ENCODE results near the gene OR2H1. TPM values are rescaled to one million over a fixed set of nuclear protein-coding genes. Genes with fewer than 3 reads are reported as not detected.

Gene OR2H1
- total RNA-seq, 1 donor from 2014 or later: not detected

DNA sequence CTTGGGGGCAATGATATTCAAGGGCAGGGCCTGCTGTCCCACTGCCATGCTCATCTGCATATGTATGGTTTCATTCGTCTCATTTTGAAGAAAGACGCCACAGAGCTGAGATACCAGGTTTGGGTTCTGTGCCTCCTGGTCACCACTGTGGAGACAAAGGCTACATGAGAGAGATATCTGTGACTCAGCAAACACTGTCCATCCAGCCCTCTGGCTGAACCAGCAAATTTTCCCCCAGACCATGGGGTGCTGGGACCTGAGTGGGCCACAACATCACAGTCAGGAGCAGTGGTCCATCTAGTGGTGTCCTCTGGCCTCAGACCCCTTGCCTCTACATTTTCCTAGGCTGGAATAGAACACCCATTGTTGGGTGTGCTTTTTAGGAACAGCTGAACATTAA is 30.7 kb downstream of the OR2H1 start, which contains the start of gene MAS1L:
MAS1L (minus strand) TSS at position 297 of the 400 bp plus-strand sequence; CDS start at position 243, 54 bp downstream.
- Histone ChIP-seq H3K4me2 (no peak within 1 kb of the TSS), H3K27me3 (no peaks in the 10 kb centered on the region), H2AFZ (replicated peaks) (no peak within 1 kb of the TSS), H3K4me1 (no peaks in the 10 kb centered on the region), H3K9ac (no peak within 1 kb of the TSS), H3K9me3 (ENCODE audit: low read depth) (no peaks in the 10 kb centered on the region), H3K79me2 (ENCODE audit: low read depth) (no peaks in the 10 kb centered on the region), H3K27ac (no peak within 1 kb of the TSS), H3K4me3 (no peak within 1 kb of the TSS), H4K20me1 (ENCODE audit: low read depth) (no peaks in the 10 kb centered on the region), H3F3A (ENCODE audit: low read depth) (no peaks in the 10 kb centered on the region), H3K36me3 (no peaks in the 10 kb centered on the region)
- H3K36me3 Mint-ChIP-seq: no peaks in the 10 kb centered on the region
- H3K4me3 Mint-ChIP-seq: no peak within 1 kb of the TSS
- DNase-seq (ENCODE audit: low spot score): no peak
- no peaks in the 10 kb centered on the region for H3K27me3 Mint-ChIP-seq (ENCODE audit: insufficient read depth, low read depth)
- no peak within 1 kb of the TSS for H3K27ac Mint-ChIP-seq
- no peaks in the 10 kb centered on the region for H3K4me1 Mint-ChIP-seq
- TF ChIP-seq, protein P1, sequence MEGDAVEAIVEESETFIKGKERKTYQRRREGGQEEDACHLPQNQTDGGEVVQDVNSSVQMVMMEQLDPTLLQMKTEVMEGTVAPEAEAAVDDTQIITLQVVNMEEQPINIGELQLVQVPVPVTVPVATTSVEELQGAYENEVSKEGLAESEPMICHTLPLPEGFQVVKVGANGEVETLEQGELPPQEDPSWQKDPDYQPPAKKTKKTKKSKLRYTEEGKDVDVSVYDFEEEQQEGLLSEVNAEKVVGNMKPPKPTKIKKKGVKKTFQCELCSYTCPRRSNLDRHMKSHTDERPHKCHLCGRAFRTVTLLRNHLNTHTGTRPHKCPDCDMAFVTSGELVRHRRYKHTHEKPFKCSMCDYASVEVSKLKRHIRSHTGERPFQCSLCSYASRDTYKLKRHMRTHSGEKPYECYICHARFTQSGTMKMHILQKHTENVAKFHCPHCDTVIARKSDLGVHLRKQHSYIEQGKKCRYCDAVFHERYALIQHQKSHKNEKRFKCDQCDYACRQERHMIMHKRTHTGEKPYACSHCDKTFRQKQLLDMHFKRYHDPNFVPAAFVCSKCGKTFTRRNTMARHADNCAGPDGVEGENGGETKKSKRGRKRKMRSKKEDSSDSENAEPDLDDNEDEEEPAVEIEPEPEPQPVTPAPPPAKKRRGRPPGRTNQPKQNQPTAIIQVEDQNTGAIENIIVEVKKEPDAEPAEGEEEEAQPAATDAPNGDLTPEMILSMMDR (IDR thresholded peaks at IDR 0.05): no peak
- H3K9me3 Mint-ChIP-seq: no peaks in the 10 kb centered on the region

DNA sequence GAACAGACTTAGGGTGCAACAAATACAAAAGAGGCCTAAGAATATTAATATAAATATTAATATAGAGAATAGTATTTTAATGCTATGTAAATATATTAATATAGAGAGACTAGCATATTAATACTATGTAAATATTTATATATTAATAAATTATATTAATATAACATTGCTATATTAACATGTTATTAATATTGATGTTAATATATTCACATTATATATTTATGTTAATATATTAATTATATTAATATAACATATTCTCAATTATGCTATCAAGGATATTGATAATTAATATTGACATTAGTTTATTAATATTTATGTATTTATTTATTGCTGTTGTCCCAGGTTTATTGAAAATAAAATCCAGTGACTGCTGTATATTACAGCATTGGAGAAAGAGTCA is 31.9 kb downstream of the OR2H1 start:
- H3K9me3 Mint-ChIP-seq: no peaks in the 10 kb centered on the region

DNA sequence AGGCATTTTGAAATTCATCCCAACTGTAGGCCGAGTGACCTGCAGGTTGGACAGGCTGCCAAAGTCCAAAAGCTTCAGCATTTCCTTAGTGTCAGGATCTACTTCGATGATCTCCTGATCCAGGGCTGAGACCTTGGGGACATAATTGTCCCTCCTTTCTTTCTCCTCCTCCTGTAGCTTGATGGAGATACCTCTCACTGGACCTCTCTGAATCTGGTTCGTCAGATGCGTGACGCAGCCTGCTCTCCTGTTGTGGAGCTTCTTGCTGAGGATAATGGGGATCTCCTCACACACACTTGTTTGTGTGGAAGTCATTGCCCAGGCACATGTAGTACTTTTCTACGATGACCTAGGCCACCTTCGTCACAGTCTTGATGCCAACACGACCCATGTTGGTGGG is 32.3 kb downstream of the OR2H1 start:
- H3K79me2 ChIP-seq (ENCODE audit: low read depth): no peaks in the 10 kb centered on the region
- H3K9ac ChIP-seq: no peak overlapping the region
- TF ChIP-seq EZH2phosphoT487 (IDR thresholded peaks at IDR 0.05) (no peak), EZH2 (IDR thresholded peaks at IDR 0.05) (no peak)
- TF ChIP-seq, protein P1 (IDR thresholded peaks at IDR 0.05): no peak
- H3K4me1 ChIP-seq: no peaks in the 10 kb centered on the region
- no peaks in the 10 kb centered on the region for H3K36me3 Mint-ChIP-seq
- H3K4me2 ChIP-seq: no peak overlapping the region
- no peak overlapping the region for H3K27ac ChIP-seq
- no peak for DNase-seq (ENCODE audit: low spot score)
- H3K27me3 Mint-ChIP-seq (ENCODE audit: insufficient read depth, low read depth): no peaks in the 10 kb centered on the region
- no peaks in the 10 kb centered on the region for H3K4me1 Mint-ChIP-seq
- H3K9me3 ChIP-seq (ENCODE audit: low read depth): no peaks in the 10 kb centered on the region
- H3K4me3 ChIP-seq: no peak overlapping the region
- no peak overlapping the region for H3K4me3 Mint-ChIP-seq
- H3K36me3 ChIP-seq: no peaks in the 10 kb centered on the region
- no peak overlapping the region for H3K27ac Mint-ChIP-seq
- no peak overlapping the region for H2AFZ ChIP-seq (replicated peaks)
- no peaks in the 10 kb centered on the region for H3F3A ChIP-seq (ENCODE audit: low read depth)
- no peaks in the 10 kb centered on the region for H3K9me3 Mint-ChIP-seq
- no peaks in the 10 kb centered on the region for H3K27me3 ChIP-seq
- H4K20me1 ChIP-seq (ENCODE audit: low read depth): no peaks in the 10 kb centered on the region

More for the DNA sequence above, 31.9 kb downstream of the OR2H1 start:
- Histone ChIP-seq H3K9me3 (ENCODE audit: low read depth) (no peaks in the 10 kb centered on the region), H3K79me2 (ENCODE audit: low read depth) (no peaks in the 10 kb centered on the region), H3K9ac (no peak overlapping the region), H3K4me1 (no peaks in the 10 kb centered on the region), H3K27me3 (no peaks in the 10 kb centered on the region), H3K27ac (no peak overlapping the region), H3K36me3 (no peaks in the 10 kb centered on the region), H4K20me1 (ENCODE audit: low read depth) (no peaks in the 10 kb centered on the region), H3F3A (ENCODE audit: low read depth) (no peaks in the 10 kb centered on the region), H3K4me2 (no peak overlapping the region), H2AFZ (replicated peaks) (no peak overlapping the region), H3K4me3 (no peak overlapping the region)
- DNase-seq (ENCODE audit: low spot score): no peak
- Mint-ChIP-seq H3K4me1 (no peaks in the 10 kb centered on the region), H3K4me3 (no peak overlapping the region), H3K36me3 (no peaks in the 10 kb centered on the region), H3K27me3 (ENCODE audit: insufficient read depth, low read depth) (no peaks in the 10 kb centered on the region), H3K27ac (no peak overlapping the region)
- TF ChIP-seq EZH2phosphoT487 (IDR thresholded peaks at IDR 0.05) (no peak), EZH2 (IDR thresholded peaks at IDR 0.05) (no peak)
- TF ChIP-seq, protein P1 (IDR thresholded peaks at IDR 0.05): no peak
